Measurements from ENCODE around the gene CKAP2L.

CKAP2L gene

DNA sequence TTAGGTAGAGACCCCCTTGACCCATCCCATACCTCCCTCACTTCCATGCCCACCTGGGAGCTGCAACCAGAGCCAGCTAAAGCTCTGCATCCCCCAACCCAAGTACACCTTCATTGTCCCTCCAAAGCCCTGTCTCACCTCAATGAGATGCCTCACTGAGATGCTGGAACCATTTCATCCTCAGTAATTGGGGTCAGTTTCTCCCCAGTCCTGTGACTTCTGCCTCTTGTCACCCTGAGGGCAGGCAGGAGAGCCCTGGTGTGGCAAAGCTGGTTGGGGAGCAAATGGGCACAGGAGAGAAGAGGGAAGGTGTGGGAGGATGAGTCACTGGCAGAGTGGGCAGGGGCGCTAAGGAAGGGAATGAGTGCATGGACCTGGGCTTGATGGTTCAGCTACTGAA is 71.5 kb downstream of the CKAP2L start:
- peak overlapping the region; percentile 75 for H3K27ac ChIP-seq (ENCODE audit: poor library complexity, severe bottlenecking)
- no peak for TF ChIP-seq CTCF (IDR thresholded peaks at IDR 0.05; ENCODE audit: poor library complexity, severe bottlenecking)
- H3K27me3 ChIP-seq (ENCODE audit: insufficient read depth, poor library complexity, severe bottlenecking) = no peaks in the 10 kb centered on the region
- no peaks in the 10 kb centered on the region for H3K36me3 ChIP-seq (ENCODE audit: low read depth)
- ATAC-seq (ENCODE audit: low read depth) (no peak), DNase-seq (ENCODE audit: low spot score) (no peak)
- H3K4me1 ChIP-seq (ENCODE audit: insufficient read depth, poor library complexity, severe bottlenecking) = peaks cover 32% of the 10 kb centered on the region
- no peak overlapping the region for H3K4me3 ChIP-seq (ENCODE audit: severe bottlenecking)
- no peaks in the 10 kb centered on the region for H3K9me3 ChIP-seq (ENCODE audit: severe bottlenecking)

DNA sequence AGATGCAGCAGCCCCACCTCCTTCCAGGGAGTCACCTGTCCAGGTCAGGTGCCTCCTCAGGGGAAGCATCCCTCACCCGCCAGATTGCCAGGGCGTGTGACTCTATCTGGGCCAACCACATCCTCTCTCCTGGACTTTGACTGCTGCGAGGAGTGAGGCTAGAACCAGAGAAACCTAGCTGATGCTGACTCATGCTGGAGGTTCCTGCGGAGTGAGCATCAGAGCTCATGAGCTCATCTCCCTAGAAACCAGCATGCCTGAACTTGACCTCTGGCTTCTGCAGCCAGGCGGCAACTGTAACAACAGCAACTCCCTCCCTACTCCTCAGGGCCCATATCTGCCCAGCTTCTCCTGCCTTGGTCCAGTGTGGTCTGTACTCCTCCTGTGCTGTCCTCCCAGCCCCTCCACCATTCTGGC is 71.9 kb downstream of the CKAP2L start:
- no peaks in the 10 kb centered on the region for H3K36me3 ChIP-seq (ENCODE audit: low read depth)
- no peak for TF ChIP-seq CTCF (IDR thresholded peaks at IDR 0.05; ENCODE audit: poor library complexity, severe bottlenecking)
- H3K4me1 ChIP-seq (ENCODE audit: insufficient read depth, poor library complexity, severe bottlenecking) = peaks cover 32% of the 10 kb centered on the region
- no peaks in the 10 kb centered on the region for H3K27me3 ChIP-seq (ENCODE audit: insufficient read depth, poor library complexity, severe bottlenecking)
- H3K4me3 ChIP-seq (ENCODE audit: severe bottlenecking) = no peak overlapping the region
- peak; percentile 98 for ATAC-seq (ENCODE audit: low read depth)
- peak; percentile 94 for DNase-seq (ENCODE audit: low spot score)
- H3K27ac ChIP-seq (ENCODE audit: poor library complexity, severe bottlenecking) = peak overlapping the region; percentile 75
- H3K9me3 ChIP-seq (ENCODE audit: severe bottlenecking) = no peaks in the 10 kb centered on the region

DNA sequence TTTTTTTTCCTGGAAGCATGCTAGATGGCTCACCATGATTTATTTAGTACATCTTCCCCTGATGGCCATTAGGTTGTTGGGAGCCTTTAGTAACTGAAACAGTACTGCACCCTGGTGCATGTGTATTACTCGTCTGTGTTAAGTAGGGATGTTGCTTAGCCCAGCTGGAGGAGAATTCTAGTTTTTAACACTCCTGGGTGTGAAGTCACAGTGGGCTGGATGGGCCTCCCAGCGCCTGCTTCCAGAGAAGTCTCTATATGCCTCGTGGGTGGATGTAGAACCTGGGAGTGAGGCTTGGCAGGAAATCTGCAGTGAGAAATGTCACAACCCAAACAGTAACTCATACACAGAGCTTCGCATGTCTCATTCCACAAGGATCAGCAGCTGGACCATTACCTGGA is 72.5 kb downstream of the CKAP2L start:
- Histone ChIP-seq H3K27me3 (ENCODE audit: insufficient read depth, poor library complexity, severe bottlenecking) (no peaks in the 10 kb centered on the region), H3K4me1 (ENCODE audit: insufficient read depth, poor library complexity, severe bottlenecking) (peaks cover 32% of the 10 kb centered on the region), H3K27ac (ENCODE audit: poor library complexity, severe bottlenecking) (peak overlapping the region; percentile 75), H3K36me3 (ENCODE audit: low read depth) (no peaks in the 10 kb centered on the region), H3K4me3 (ENCODE audit: severe bottlenecking) (no peak overlapping the region), H3K9me3 (ENCODE audit: severe bottlenecking) (no peaks in the 10 kb centered on the region)
- TF ChIP-seq CTCF (IDR thresholded peaks at IDR 0.05; ENCODE audit: poor library complexity, severe bottlenecking) = no peak
- ATAC-seq (ENCODE audit: low read depth) = peak; percentile 5; the same call in 1 of the 3 replicates
- no peak for DNase-seq (ENCODE audit: low spot score)

GRCh38 chr2:112690853-112691401 is 73.5 kb downstream of the CKAP2L start:
- TF ChIP-seq CTCF (IDR thresholded peaks at IDR 0.05; ENCODE audit: poor library complexity, severe bottlenecking) = peak; percentile 44
- Histone ChIP-seq H3K9me3 (ENCODE audit: severe bottlenecking) (no peaks in the 10 kb centered on the region), H3K36me3 (ENCODE audit: low read depth) (no peaks in the 10 kb centered on the region), H3K4me3 (ENCODE audit: severe bottlenecking) (no peak overlapping the region), H3K4me1 (ENCODE audit: insufficient read depth, poor library complexity, severe bottlenecking) (peaks cover 32% of the 10 kb centered on the region), H3K27ac (ENCODE audit: poor library complexity, severe bottlenecking) (peak overlapping the region; percentile 75), H3K27me3 (ENCODE audit: insufficient read depth, poor library complexity, severe bottlenecking) (no peaks in the 10 kb centered on the region)
- DNase-seq (ENCODE audit: low spot score) = no peak
- no peak for ATAC-seq (ENCODE audit: low read depth)

GRCh38 chr2:112688086-112688880 is 76.1 kb downstream of the CKAP2L start:
- no peak overlapping the region for H3K4me3 ChIP-seq (ENCODE audit: severe bottlenecking)
- peaks cover 28% of the 10 kb centered on the region for H3K4me1 ChIP-seq (ENCODE audit: insufficient read depth, poor library complexity, severe bottlenecking)
- H3K27me3 ChIP-seq (ENCODE audit: insufficient read depth, poor library complexity, severe bottlenecking) = no peaks in the 10 kb centered on the region
- H3K27ac ChIP-seq (ENCODE audit: poor library complexity, severe bottlenecking) = peak overlapping the region; percentile 5
- TF ChIP-seq CTCF (IDR thresholded peaks at IDR 0.05; ENCODE audit: poor library complexity, severe bottlenecking) = no peak
- H3K36me3 ChIP-seq (ENCODE audit: low read depth) = no peaks in the 10 kb centered on the region
- no peaks in the 10 kb centered on the region for H3K9me3 ChIP-seq (ENCODE audit: severe bottlenecking)
- no peak for DNase-seq (ENCODE audit: low spot score)
- no peak for ATAC-seq (ENCODE audit: low read depth)
